ENCODE data around the gene VARS2.

The VARS2 gene

DNA sequence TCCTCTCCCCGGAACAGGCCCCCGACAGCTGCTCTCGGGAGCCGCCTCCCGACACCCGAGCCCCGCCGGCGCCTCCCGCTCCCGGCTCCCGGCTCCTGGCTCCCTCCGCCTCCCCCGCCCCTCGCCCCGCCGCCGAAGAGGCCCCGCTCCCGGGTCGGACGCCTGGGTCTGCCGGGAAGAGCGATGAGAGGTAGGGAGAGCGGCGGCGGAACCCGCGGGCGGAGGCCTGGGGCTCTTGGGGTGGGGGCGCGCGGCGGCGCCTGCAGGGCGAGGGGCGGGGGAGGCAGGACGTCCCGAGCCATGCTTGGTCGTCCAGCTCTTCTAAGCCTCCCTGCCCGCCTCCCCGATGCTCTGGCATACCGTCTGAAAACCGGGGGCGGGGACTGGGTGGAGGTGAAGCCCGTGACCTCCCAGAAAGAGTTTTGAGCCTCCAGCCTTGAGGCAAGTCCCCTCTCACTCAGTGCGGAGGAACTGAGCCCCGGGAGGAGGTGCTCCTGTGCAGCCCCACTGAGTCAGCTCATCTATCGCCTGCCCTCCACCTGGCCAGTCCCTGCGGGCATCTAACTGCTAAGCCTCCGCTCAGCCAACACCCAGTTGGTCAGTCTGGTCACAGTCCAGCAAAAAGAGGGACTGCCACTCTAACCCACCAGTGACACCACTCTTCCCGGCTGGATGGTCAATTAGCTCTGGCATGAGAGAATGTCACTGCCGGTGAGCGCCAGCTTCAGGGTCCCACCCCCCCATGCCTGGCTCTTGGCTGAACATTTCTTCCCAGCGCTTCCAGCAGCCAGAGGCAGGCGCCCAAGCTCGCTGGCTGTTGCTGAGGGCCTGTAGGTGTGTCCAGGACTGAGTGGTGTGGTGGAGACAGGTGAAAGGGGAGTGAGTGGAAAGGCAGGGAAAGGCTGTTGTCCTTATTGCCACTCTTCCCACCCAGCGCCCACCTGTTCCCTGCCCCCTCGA lies 29.2 kb upstream of the VARS2 start:
- no peak for DNase-seq (ENCODE audit: low read depth)

DNA sequence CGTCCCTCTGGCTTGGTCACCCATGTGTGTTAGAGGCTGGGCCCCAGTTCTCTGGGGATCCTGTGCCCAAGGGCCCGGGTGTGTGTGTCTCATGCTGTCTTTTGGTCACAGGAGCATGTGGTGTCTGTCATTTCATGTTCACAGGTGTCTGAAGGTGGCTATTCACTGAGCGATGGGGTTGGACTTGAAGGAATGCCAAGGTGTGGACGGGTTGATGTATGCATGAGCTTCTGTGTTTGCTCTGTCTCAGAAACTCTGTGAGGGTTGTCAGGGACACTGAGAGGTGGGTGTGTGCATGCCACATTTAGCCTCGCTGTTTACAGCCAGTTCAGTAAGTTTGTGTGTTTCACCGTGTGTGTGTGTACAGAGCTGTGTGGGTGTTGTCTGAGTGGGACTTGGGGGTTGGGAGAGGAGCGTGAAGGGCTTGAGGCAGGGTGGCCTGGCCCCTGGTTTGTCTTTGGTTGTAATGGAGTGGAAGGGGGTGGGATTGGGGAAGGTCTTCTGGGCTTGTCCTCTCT lies 28.5 kb upstream of the VARS2 start:
- no peak for DNase-seq (ENCODE audit: low read depth)

DNA sequence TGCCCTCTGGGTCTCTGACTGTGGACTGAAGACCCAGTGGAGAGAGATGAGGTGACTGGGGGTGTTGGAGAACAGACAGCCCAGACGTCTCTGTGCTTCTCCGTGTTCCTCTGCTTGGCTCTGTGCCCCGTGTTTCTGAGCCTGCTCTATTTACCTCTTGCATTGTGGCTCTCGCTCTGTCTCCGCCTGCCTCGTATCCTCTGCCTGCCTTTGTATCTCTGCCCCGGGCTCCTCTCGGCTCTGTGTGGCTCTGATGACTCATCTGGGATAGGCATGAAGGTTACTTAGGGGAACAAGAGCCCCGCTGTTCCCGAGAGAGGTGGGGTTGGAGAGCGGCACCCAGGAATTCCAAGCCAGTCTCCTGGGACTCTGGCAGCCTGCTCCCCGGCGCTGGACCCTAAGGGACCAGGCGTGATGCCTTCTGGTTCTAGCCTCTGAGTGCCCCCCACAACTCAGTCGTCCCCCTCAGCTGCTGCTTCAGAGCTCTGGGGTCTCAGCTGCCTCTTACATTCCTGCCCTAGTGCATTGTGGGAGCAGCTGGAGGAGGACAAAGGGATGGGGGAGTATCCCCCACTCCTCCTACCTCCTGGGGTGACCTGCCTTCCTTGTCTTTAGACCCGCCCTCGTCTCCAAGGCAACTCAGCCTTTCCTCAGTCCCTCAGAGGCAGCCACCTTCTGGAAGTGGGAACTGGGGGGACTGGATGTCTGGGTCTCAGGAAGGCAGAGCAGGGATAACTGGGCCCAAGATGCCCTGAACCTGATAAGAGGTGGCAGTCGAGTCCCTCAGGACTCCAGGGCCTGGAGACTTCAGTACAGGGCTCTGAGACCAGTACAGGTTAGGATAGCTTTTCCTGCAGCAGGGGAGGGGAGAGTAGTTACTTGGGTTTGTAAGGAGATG lies 27.8 kb upstream of the VARS2 start:
- DNase-seq (ENCODE audit: low read depth) = peak; percentile 53

DNA sequence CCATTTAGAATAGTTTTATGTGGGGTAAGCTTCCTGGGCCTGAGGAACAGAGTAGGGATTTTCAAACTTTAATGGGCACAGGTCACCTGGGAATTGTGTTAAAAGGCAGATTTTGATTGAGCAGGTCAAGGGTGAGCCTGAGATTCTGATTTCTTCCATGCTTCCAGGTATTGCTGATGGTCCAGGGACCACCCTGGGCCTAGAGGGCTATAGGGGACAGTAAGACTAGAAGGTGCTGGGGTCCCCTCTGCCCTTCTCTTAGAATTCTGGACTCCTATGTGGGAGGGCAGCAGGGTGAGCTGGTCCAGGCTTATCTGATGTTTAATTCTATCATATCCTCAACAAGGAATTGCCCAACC lies 27.2 kb upstream of the VARS2 start:
- no peak for DNase-seq (ENCODE audit: low read depth)

DNA sequence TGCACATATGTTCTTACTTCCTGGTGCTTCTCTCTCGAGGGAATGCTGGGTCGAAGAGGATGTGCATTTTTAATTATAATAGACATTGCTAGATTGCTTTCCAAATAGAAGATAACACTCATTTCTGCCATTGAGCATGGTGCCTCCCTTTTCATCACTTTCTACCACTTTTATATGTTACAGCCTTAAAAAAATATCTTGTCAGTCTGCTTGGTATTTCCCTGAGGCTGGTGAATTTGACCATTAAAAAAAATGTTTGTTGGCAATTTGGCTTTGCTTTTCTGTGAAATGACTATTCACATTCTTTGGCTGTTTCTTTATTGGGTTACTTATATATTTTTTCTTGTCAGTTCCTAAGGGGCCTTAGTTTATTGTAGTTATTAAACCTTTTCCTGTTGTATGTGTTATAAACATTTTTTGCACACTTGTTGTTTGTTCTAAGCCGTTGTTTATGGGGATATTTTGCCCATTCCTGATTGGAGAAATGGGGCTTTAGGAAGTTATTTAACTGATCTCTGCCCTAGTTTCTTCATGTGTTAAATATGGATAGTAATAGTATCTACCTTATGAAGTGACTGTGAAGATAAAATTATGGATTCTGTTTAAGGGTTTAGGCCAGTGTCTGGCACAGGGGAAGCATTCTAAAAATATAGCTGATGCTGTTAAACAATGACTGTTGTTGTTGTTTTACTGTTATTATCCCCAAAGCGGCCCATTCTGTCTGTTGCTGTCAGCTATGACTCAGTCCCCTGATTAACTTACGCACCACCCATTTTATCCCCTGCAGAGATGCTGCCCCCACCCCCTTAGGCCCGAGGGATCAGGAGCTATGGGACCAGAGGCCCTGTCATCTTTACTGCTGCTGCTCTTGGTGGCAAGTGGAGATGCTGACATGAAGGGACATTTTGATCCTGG lies 25.9 kb upstream of the VARS2 start:
- DNase-seq (ENCODE audit: low read depth) = no peak

DNA sequence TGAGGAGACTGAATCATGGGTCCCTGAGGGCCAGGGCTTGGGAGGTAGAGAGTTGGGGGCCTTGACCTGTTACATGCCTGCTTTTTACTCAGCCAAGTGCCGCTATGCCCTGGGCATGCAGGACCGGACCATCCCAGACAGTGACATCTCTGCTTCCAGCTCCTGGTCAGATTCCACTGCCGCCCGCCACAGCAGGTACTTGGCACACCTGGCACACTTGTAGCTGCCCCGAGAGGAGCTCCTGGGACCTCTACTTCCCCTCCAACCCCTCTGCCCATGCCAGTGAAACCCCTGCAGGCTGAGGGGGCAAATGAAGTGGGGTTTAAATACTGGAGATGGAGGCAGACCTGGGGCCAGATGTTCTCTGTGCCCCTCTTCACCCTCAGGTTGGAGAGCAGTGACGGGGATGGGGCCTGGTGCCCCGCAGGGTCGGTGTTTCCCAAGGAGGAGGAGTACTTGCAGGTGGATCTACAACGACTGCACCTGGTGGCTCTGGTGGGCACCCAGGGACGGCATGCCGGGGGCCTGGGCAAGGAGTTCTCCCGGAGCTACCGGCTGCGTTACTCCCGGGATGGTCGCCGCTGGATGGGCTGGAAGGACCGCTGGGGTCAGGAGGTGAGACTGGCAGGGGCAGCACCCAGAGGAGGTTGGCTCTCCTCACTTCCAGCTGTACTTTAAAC lies 25.1 kb upstream of the VARS2 start:
- no peak for DNase-seq (ENCODE audit: low read depth)

DNA sequence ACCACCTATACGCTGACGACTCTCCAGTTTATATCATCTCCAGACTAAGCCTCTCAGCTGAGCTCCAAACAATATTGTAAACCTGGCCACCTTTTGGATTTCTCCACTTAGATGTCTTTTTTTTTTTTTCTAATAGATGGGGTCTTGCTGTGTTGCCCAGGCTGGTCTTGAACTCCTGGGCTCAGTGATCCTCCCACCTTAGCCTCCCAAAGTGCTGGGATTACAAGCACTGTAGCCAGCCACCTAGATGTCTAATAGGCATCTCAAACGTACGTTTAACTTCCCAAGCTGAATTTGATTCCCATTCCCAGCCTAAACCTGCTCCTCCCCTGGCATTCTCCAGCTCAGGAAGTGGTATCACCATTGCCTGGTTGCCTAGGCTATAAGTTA lies 24.5 kb upstream of the VARS2 start:
- no peak for DNase-seq (ENCODE audit: low read depth)

DNA sequence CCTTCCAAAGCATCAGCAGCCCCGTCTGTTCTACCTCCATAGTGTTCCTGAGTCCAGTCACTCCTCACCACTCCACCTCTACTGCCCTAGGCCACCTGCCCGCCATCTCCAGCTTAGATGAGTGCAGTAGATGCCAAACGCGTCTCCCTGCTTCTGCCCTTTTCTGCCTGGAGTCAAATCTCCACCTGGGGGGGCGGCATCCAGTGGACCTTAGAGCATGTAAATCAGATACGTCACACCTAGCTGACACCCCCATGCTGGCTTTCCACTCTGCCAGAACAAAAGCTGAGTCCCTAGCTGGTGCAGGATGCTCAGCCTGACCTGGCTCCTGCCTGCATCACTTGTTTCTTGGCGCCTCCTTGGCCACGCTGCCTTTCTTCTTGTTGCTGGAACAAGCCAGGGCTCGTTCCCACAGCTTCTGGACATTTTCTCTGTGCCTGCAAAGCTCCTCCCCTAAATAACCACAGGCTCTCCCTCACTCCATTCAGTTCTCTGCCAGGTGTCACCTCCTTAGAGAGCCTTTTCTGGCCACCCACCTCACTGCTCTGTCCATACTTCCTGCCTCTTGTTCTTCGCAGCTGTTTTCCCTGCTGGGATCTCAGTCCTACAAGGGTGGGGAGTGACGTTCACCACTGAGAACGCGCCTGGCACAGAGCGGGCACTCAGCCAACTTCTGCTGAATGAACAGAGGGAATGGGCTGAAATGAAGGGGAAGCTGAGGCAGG lies 24.0 kb upstream of the VARS2 start:
- DNase-seq (ENCODE audit: low read depth) = no peak

DNA sequence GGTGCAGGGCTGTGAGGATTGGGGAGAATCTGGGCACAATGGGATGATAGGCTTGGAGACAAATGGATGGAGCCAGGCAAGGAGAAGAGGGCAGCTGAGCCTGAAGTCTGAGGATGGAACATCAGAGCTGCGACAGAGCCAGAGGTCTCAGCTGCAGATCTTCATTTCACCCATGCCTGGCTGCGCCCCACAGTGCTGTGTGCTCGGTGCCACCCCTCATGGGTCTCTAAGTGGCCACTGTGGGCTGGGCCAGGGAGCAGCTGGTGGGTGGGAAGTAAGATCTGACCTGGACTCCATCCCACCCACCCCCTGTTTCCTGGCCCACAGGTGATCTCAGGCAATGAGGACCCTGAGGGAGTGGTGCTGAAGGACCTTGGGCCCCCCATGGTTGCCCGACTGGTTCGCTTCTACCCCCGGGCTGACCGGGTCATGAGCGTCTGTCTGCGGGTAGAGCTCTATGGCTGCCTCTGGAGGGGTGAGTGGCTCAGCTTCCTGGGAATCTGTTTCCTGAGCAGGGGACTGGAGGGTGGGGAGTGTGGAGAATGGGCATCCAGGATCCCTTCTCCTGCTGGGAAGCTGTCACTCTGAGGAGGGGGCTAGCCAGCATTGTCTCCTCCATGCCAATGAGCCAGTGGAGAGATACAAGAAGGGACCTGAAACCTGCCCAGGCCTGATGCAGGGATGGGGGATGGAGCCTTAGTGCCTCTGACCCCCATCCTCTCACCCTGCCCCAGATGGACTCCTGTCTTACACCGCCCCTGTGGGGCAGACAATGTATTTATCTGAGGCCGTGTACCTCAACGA lies 23.2 kb upstream of the VARS2 start:
- no peak for DNase-seq (ENCODE audit: low read depth)

DNA sequence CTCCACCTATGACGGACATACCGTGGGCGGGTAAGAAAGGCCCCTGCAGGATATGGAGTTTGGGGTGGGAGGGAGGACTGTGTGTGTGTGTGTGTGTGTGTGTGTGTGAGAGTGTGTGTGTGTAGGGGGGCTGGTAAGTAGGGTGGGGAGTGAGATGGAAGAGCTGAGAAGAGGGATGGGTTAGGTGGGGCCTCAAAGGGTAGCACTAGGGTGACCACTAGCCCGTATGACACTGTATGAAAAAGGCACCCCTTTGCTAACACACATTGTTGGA lies 22.7 kb upstream of the VARS2 start:
- DNase-seq (ENCODE audit: low read depth) = no peak

DNA sequence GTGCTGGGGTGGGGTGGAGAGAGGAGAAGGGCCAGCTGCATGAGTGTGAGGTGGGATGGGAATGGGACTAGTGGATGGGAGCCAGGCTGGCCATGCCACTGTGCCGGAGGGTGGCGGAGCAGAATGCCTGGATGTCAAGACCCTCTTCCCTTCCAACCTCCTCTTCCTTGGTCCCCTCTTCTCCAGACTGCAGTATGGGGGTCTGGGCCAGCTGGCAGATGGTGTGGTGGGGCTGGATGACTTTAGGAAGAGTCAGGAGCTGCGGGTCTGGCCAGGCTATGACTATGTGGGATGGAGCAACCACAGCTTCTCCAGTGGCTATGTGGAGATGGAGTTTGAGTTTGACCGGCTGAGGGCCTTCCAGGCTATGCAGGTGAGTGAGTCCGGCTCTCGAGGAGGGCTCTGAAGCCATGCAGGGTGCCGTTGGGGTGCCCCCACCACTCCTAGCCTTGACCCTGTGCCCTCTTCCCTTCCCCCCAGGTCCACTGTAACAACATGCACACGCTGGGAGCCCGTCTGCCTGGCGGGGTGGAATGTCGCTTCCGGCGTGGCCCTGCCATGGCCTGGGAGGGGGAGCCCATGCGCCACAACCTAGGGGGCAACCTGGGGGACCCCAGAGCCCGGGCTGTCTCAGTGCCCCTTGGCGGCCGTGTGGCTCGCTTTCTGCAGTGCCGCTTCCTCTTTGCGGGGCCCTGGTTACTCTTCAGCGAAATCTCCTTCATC lies 22.1 kb upstream of the VARS2 start:
- DNase-seq (ENCODE audit: low read depth) = no peak

DNA sequence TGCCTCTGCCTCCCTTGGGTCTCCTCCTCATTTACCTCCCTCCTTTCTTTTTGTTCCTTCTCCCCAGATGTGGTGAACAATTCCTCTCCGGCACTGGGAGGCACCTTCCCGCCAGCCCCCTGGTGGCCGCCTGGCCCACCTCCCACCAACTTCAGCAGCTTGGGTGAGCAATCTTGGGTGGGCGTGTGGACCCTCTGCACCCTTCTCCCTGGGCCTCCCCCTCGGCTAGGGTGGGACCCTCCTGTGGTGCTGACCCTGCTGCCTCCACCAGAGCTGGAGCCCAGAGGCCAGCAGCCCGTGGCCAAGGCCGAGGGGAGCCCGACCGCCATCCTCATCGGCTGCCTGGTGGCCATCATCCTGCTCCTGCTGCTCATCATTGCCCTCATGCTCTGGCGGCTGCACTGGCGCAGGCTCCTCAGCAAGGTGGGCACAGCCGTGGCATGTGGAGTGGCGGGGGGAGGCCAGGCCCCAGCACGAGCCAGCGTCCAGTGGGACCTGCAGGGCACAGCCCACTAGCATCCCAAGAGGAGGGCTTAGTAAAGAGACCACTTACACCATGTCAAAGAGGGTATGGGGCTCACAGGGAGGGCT lies 20.9 kb upstream of the VARS2 start:
- no peak for DNase-seq (ENCODE audit: low read depth)

DNA sequence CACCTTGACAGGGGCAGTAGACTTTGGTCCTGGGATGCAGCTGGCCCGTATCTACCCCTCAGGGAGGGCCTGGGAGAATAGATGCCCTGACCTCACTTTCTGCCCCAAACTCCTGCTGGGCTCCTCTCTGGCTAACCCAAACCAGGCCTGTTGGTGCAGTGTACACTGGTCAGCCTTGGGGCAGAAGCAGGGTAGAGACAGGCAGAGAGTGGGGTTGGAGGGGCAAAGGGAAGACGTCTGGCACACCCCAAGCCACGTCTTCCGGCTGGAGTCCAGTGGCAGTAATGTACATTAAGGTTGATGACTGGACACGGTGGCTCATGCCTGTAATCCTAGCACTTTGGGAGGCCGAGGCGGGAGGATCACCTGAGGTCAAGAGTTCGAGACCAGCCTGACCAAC lies 20.4 kb upstream of the VARS2 start:
- no peak for DNase-seq (ENCODE audit: low read depth)

DNA sequence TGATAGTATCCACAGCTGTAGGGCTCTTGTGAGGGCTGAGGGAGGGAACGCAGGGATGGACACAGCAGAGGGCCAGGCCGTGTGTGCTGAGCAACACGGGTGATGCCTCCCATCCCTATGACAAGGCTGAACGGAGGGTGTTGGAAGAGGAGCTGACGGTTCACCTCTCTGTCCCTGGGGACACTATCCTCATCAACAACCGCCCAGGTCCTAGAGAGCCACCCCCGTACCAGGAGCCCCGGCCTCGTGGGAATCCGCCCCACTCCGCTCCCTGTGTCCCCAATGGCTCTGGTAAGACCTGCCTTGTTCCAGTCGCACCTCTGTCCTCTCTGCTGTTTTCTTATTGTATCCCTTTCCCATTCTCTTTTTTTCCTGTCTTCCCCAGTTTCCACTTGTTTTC lies 19.7 kb upstream of the VARS2 start:
- DNase-seq (ENCODE audit: low read depth) = no peak

DNA sequence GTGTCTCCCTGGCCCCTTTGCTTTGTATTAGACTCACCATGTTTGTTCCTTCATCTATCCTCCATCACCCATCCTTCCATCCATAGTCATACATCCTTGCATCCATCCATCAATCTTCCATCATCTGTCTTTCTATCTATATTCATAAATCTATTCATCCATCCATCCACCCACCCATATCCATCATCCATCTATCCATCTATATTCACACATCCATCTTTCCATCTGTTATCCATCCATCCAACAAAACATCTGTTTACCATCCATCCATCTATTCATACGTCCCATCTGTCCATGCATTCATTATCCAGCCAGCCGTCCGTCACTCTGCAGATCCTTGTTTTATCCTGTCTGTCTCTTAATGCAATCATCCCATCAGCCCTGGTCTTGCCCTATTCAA lies 19.1 kb upstream of the VARS2 start:
- DNase-seq (ENCODE audit: low read depth) = no peak

DNA sequence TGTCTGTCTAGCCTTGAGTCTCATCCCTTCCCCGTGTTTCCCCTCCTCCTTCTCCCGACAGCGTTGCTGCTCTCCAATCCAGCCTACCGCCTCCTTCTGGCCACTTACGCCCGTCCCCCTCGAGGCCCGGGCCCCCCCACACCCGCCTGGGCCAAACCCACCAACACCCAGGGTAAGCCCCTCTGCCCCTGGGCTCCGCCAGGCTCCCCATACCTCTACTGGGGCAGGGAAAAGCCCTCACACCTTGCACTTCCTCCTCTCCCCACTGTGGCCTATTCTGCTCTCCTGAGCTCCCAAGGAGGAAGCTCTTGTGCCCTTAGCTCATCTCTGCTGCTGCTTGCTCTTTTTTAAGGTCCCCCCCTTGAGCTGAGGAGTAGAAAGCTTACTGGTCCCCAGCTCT lies 18.7 kb upstream of the VARS2 start:
- no peak for DNase-seq (ENCODE audit: low read depth)

DNA sequence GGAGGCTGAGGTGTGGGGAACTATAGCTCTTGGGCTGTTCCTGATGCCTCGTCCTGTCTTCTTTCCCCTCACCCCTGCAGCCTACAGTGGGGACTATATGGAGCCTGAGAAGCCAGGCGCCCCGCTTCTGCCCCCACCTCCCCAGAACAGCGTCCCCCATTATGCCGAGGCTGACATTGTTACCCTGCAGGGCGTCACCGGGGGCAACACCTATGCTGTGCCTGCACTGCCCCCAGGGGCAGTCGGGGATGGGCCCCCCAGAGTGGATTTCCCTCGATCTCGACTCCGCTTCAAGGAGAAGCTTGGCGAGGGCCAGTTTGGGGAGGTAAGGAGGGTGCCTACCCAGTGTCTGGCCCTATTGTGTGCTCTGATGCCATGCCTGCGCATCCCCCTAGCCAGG lies 17.5 kb upstream of the VARS2 start:
- no peak for DNase-seq (ENCODE audit: low read depth)

DNA sequence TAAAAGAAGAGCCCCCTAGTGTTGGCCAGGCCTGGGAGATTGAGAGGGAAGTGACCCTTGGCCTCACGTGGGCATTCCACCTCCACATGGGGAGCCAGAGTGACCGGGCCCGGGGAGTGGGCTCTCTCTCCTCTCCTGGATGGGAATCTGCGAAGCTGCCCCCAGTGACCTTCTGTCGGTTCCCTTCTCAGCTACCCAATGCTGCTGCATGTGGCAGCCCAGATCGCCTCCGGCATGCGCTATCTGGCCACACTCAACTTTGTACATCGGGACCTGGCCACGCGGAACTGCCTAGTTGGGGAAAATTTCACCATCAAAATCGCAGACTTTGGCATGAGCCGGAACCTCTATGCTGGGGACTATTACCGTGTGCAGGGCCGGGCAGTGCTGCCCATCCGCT lies 16.2 kb upstream of the VARS2 start:
- DNase-seq (ENCODE audit: low read depth) = no peak

All from HS-5 (cell line).